ENCODE results near the gene GTPBP10. TPM values are rescaled to one million over a fixed set of nuclear protein-coding genes. Genes with fewer than 3 reads are reported as not detected.
A peak's percentile ranks its signal among the peaks of the same experiment; 100 is the strongest.

GTPBP10 gene
- total RNA-seq, 1 donor from 2014 or later = 18.7 TPM

DNA sequence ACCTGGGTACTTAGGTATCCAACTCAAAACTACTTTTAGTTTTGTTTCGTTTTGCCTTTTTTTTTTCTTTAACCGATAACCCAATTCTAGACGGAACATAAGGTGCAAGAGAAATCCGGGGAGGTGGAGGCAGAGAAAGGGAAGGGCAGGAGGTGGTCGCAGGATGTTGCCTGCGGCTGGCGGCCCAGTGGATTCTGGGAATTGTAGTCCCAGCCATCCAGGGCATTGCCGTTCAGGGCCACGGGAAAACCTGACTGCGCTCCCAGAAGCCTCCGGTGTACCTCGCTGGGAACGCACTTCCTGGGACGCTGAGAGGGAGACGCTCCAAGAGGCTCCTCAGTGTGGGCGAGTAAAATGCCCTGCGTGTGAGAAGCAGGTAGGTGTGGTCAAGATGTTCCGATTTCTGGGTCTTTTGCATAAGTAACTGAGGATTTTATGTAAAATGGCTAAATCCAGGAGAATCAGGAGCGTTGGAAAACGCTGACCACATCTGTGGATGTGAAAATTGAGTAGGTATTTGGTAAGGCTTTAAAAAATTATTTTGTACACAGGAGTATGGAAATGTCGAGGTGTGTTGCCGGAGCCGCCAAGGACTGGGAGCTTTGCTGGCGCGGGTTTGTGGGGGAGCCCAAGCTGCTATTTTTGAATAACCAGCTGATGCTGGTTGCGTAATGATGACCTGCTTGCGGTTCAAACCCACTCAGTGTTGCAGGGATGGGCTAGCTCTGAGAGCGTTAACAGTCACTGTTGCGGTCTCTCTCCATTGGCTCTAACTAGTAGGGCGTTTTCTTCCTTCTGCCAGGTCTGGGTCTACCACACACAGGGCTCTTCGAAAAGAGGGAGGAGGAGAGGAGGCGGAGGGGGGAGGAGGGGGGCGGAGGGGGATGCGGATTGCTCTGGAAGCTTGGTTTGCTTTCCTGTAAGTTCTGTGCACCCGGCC lies 56.9 kb downstream of the GTPBP10 start, which contains the start of gene CLDN12:
Gene CLDN12 (plus strand): TSS at position 288 of the 940 bp plus-strand sequence. CDS start 9,216 bp downstream, outside the sequence.
- no peak for TF ChIP-seq CTCF (IDR thresholded peaks at IDR 0.05; ENCODE audit: partially characterized antibody, unreplicated experiment)
- H3K27ac Mint-ChIP-seq (ENCODE audit: unreplicated experiment) = peak within 1 kb of the TSS; percentile 97
- peak; percentile 89 for DNase-seq
- H3K4me1 Mint-ChIP-seq (ENCODE audit: low read depth, unreplicated experiment) = no peaks in the 10 kb centered on the region
- H3K27me3 Mint-ChIP-seq (ENCODE audit: unreplicated experiment) = peaks cover 2% of the 10 kb centered on the region
- H3K4me3 Mint-ChIP-seq (ENCODE audit: unreplicated experiment) = peak within 1 kb of the TSS; percentile 99
- H3K9me3 Mint-ChIP-seq (ENCODE audit: unreplicated experiment) = peaks cover 3% of the 10 kb centered on the region
- no peaks in the 10 kb centered on the region for H3K36me3 Mint-ChIP-seq (ENCODE audit: unreplicated experiment)

DNA sequence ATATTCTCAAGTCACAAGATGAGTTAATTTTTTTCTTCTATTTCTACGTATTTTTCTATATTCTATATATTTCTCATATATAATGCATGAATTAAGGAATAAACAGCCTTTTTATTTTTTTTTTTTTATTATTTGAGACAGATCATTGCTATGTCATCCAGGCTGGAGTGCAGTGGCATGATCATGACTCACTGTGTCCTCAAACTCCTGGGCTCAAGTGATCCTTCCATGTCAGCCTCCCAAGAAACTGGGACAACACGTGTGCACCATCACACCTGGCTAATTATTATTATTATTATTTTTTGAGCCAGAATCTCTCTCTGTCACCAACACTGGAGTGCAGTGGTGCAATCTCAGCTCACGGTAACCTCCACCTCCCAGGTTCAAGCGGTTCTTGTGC lies 58.3 kb downstream of the GTPBP10 start:
- no peaks in the 10 kb centered on the region for H3K36me3 Mint-ChIP-seq (ENCODE audit: unreplicated experiment)
- DNase-seq = no peak
- H3K4me3 Mint-ChIP-seq (ENCODE audit: unreplicated experiment) = peak overlapping the region; percentile 99
- TF ChIP-seq CTCF (IDR thresholded peaks at IDR 0.05; ENCODE audit: partially characterized antibody, unreplicated experiment) = no peak
- peak overlapping the region; percentile 97 for H3K27ac Mint-ChIP-seq (ENCODE audit: unreplicated experiment)
- peaks cover 3% of the 10 kb centered on the region for H3K9me3 Mint-ChIP-seq (ENCODE audit: unreplicated experiment)
- H3K4me1 Mint-ChIP-seq (ENCODE audit: low read depth, unreplicated experiment) = no peaks in the 10 kb centered on the region
- peaks cover 2% of the 10 kb centered on the region for H3K27me3 Mint-ChIP-seq (ENCODE audit: unreplicated experiment)

GRCh38 chr7:90407484-90407821 lies 60.9 kb downstream of the GTPBP10 start:
- Mint-ChIP-seq H3K36me3 (ENCODE audit: unreplicated experiment) (no peaks in the 10 kb centered on the region), H3K27me3 (ENCODE audit: unreplicated experiment) (peaks cover 2% of the 10 kb centered on the region), H3K4me3 (ENCODE audit: unreplicated experiment) (no peak overlapping the region), H3K4me1 (ENCODE audit: low read depth, unreplicated experiment) (no peaks in the 10 kb centered on the region), H3K9me3 (ENCODE audit: unreplicated experiment) (peaks cover 3% of the 10 kb centered on the region), H3K27ac (ENCODE audit: unreplicated experiment) (no peak overlapping the region)
- no peak for TF ChIP-seq CTCF (IDR thresholded peaks at IDR 0.05; ENCODE audit: partially characterized antibody, unreplicated experiment)
- no peak for DNase-seq

GRCh38 chr7:90408142-90408541 lies 61.6 kb downstream of the GTPBP10 start:
- Mint-ChIP-seq H3K4me3 (ENCODE audit: unreplicated experiment) (no peak overlapping the region), H3K9me3 (ENCODE audit: unreplicated experiment) (peaks cover 3% of the 10 kb centered on the region), H3K36me3 (ENCODE audit: unreplicated experiment) (no peaks in the 10 kb centered on the region), H3K27ac (ENCODE audit: unreplicated experiment) (no peak overlapping the region), H3K4me1 (ENCODE audit: low read depth, unreplicated experiment) (no peaks in the 10 kb centered on the region), H3K27me3 (ENCODE audit: unreplicated experiment) (no peaks in the 10 kb centered on the region)
- TF ChIP-seq CTCF (IDR thresholded peaks at IDR 0.05; ENCODE audit: partially characterized antibody, unreplicated experiment) = no peak
- no peak for DNase-seq

DNA sequence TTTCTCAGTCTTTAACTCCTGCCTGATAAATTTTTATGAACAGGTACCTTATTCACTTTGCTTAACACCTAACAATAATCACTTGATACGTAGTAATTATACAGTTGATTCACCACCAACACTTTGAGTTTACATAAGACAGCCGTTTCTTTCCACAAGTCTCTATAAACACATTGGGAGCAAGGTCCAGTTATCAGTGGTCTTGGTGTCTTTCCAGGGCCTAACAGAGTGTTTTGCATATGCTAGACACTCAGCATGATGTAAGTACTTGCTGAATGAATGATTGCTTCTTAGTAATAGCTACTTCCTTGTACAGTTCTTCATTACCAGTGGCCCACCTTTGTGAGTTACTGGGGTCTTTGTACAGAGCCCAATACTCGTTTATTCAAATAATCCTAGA lies 63.2 kb downstream of the GTPBP10 start:
- DNase-seq = no peak
- no peak for TF ChIP-seq CTCF (IDR thresholded peaks at IDR 0.05; ENCODE audit: partially characterized antibody, unreplicated experiment)
- Mint-ChIP-seq H3K4me1 (ENCODE audit: low read depth, unreplicated experiment) (no peaks in the 10 kb centered on the region), H3K9me3 (ENCODE audit: unreplicated experiment) (no peaks in the 10 kb centered on the region), H3K27ac (ENCODE audit: unreplicated experiment) (no peak overlapping the region), H3K36me3 (ENCODE audit: unreplicated experiment) (no peaks in the 10 kb centered on the region), H3K4me3 (ENCODE audit: unreplicated experiment) (no peak overlapping the region), H3K27me3 (ENCODE audit: unreplicated experiment) (no peaks in the 10 kb centered on the region)
